ENCODE measurements around the gene TASOR2.

GRCh38 chr10:5688587-5688986, 3.9 kb downstream of the TASOR2 start:
- TF ChIP-seq POLR2A (IDR thresholded peaks at IDR 0.05; ENCODE audit: low read depth, low read length) (no peak), CTCF (IDR thresholded peaks at IDR 0.05; ENCODE audit: extremely low read depth in 1 of 2, insufficient read depth in 1 of 2, low read depth in 1 of 2, low read length in 2 of 2) (no peak), POLR2AphosphoS5 (IDR thresholded peaks at IDR 0.05; ENCODE audit: insufficient read depth, low read depth, low read length) (no peak), FOS (IDR thresholded peaks at IDR 0.05; ENCODE audit: borderline replicate concordance, insufficient read depth, low read length) (no peak)
